HT1080 (cell line): ENCODE measurements around the gene SORCS2. TPM values are rescaled to one million over a fixed set of nuclear protein-coding genes. Genes with fewer than 3 reads are reported as not detected.
A peak's percentile ranks its signal among the peaks of the same experiment; 100 is the strongest.

ENCODE experiments used
- DNase-seq: peaks from one replicate; pipeline ENCODE4 v3.0.0-alpha.2; 2015; ENCODE audit warnings: low read depth
- total RNA-seq: library from RNA; depleted of rRNA; stranded (reverse); fragments of >200 nt; shearing (Covaris generic); gene quantifications from 2 replicates; pipeline ENCODE4 v1.2.3, GENCODE V29; 2014

The SORCS2 gene
- total RNA-seq, 1 experiment from 2014 or later, result 5.4 TPM

- DNase-seq, result no peak
Observed at GRCh38 chr4:7673121-7673520, 480.8 kb downstream of the SORCS2 start.

GRCh38 chr4:7674706-7675105 is 482.4 kb downstream of the SORCS2 start:
- DNase-seq, result no peak

GRCh38 chr4:7675136-7675535 is 482.8 kb downstream of the SORCS2 start:
- DNase-seq, result no peak

- no peak for DNase-seq
Observed at GRCh38 chr4:7675612-7676320, 483.4 kb downstream of the SORCS2 start.

- no peak for DNase-seq
Observed at GRCh38 chr4:7676398-7676922, 484.1 kb downstream of the SORCS2 start.

- no peak for DNase-seq
Observed at GRCh38 chr4:7677086-7677485, 484.7 kb downstream of the SORCS2 start.

- DNase-seq, result no peak
Observed at GRCh38 chr4:7677799-7678301, 485.5 kb downstream of the SORCS2 start.

- no peak for DNase-seq
Observed at GRCh38 chr4:7678318-7678852, 486.0 kb downstream of the SORCS2 start.

- no peak for DNase-seq
Observed at GRCh38 chr4:7679406-7680040, 487.2 kb downstream of the SORCS2 start.

- no peak for DNase-seq
Observed at GRCh38 chr4:7680106-7680505, 487.8 kb downstream of the SORCS2 start.

GRCh38 chr4:7680731-7681130 is 488.4 kb downstream of the SORCS2 start:
- DNase-seq, result no peak

- DNase-seq, result no peak
Observed at GRCh38 chr4:7683126-7683703, 490.9 kb downstream of the SORCS2 start.

- DNase-seq, result no peak
Observed at GRCh38 chr4:7684294-7684693, 492.0 kb downstream of the SORCS2 start.

- no peak for DNase-seq
Observed at GRCh38 chr4:7686070-7686870, 493.9 kb downstream of the SORCS2 start.

GRCh38 chr4:7687006-7687405 is 494.7 kb downstream of the SORCS2 start:
- peak; percentile 37 for DNase-seq

GRCh38 chr4:7687796-7688195 is 495.5 kb downstream of the SORCS2 start:
- no peak for DNase-seq

GRCh38 chr4:7689773-7690693 is 497.7 kb downstream of the SORCS2 start:
- no peak for DNase-seq

- DNase-seq, result no peak
Observed at GRCh38 chr4:7691061-7691460, 498.7 kb downstream of the SORCS2 start.

GRCh38 chr4:7691982-7692381 is 499.6 kb downstream of the SORCS2 start:
- no peak for DNase-seq
